GM12878 (cell line): Measurements from ENCODE around the gene PRKCB. TPM values are rescaled to one million over a fixed set of nuclear protein-coding genes. Genes with fewer than 3 reads are reported as not detected.

Experiments
- ATAC-seq: fragments of 200-7000 bp; cut with Tn5 transposase; 3 replicates; pipeline ENCODE4 v1.9.1; 2020; ENCODE audit warnings: mild to moderate bottlenecking, moderate library complexity
- Bru-seq: library from RNA; stranded (reverse); fragments of 400-500 nt; gene quantifications from one replicate; lab custom pipeline; 2021; lab: Mats Ljungman, UMichigan
- BruChase-seq, 2 experiments: library from RNA; stranded (reverse); fragments of 400-500 nt; gene quantifications; one replicate each; lab custom pipeline; 2021; lab: Mats Ljungman, UMichigan
- BruUV-seq: library from RNA; stranded (reverse); fragments of 400-500 nt; replicated peaks from 2 replicates; lab custom pipeline; 2021; lab: Mats Ljungman, UMichigan
- CTCF ChIA-PET: fragments of 300-600 bp; sonication (Branson Sonifier 250); formaldehyde crosslinking; extraction: SDS; loops from one replicate; lab custom pipeline; 2021; ENCODE audit warnings: inconsistent platforms; lab: Yijun Ruan, JAX
- POLR2A ChIA-PET: fragments of 350-600 bp; formaldehyde crosslinking; extraction: SDS; loops from one replicate; lab custom pipeline; 2021; ENCODE audit warnings: inconsistent platforms; lab: Charles Lee
- RAD21 ChIA-PET: fragments of 300-600 bp; sonication (Branson Sonifier 250); formaldehyde crosslinking; loops from one replicate; lab custom pipeline; 2023; ENCODE audit warnings: antibody characterized with exemption; ENCODE audit not compliant: unreplicated experiment; lab: Charles Lee
- SMC1A ChIA-PET: fragments of 300-600 bp; sonication (Branson Sonifier 250); formaldehyde crosslinking; loops from one replicate; lab custom pipeline; 2023; ENCODE audit not compliant: unreplicated experiment, uncharacterized antibody; lab: Charles Lee
- DNase-seq: peaks from one replicate; pipeline ENCODE4 v3.0.0-alpha.2; 2011; ENCODE audit warnings: low read depth, low spot score
- FAIRE-seq: peaks from 3 replicates; lab custom pipeline; 2011; peaks lifted over from hg19 to GRCh38; lab: Jason Lieb, UNC
- H2AFZ ChIP-seq: 2 replicates; pipeline ENCODE4 v1.6.0; 2011; ENCODE audit warnings: low read depth, low read length, control low read depth; ENCODE audit not compliant: control insufficient read depth
- H3K27ac ChIP-seq: 2 replicates; pipeline ENCODE4 v1.5.1; 2011; ENCODE audit warnings: control low read depth; ENCODE audit not compliant: control insufficient read depth, insufficient read depth
- H3K27me3 ChIP-seq, 2 experiments: replicated peaks in 1 of 2; 2 replicates each; pipeline versions ENCODE4 v1.6.0 to v1.6.1; 2011; ENCODE audit warnings: low read length in 1 of 2; ENCODE audit not compliant: control insufficient read depth in 2 of 2, insufficient read depth in 2 of 2
- H3K36me3 ChIP-seq, 2 experiments: 2 replicates each; pipeline ENCODE4 v1.5.1; 2011; ENCODE audit warnings: low read length in 1 of 2; ENCODE audit not compliant: control insufficient read depth in 2 of 2, insufficient read depth in 2 of 2
- H3K4me1 ChIP-seq: 2 replicates; pipeline ENCODE4 v1.6.1; 2011; ENCODE audit warnings: mild to moderate bottlenecking, low read length, moderate library complexity, mixed read lengths; ENCODE audit not compliant: control insufficient read depth, insufficient read depth
- H3K4me2 ChIP-seq: 2 replicates; pipeline ENCODE4 v1.6.0; 2011; ENCODE audit warnings: control low read depth; ENCODE audit not compliant: control insufficient read depth, insufficient read depth
- H3K4me3 ChIP-seq: fragments of 200-600 bp; sonication (generic); 2 replicates; pipeline ENCODE4 v1.5.1; 2016
- H3K79me2 ChIP-seq: 2 replicates; pipeline ENCODE4 v1.6.0; 2011; ENCODE audit warnings: low read length; ENCODE audit not compliant: control insufficient read depth, insufficient read depth
- H3K9ac ChIP-seq: 2 replicates; pipeline ENCODE4 v1.8.0; 2011; ENCODE audit warnings: low read length, control low read depth, mixed read lengths; ENCODE audit not compliant: control insufficient read depth, insufficient read depth
- H3K9me3 ChIP-seq: replicated peaks from 3 replicates; pipeline ENCODE4 v1.5.1; 2011; ENCODE audit warnings: mild to moderate bottlenecking, low read length; ENCODE audit not compliant: control insufficient read depth, insufficient read depth
- H4K20me1 ChIP-seq: 2 replicates; pipeline ENCODE4 v1.6.0; 2011; ENCODE audit not compliant: control insufficient read depth, insufficient read depth
- EGR1 ChIP-seq, 2 experiments: IDR thresholded peaks; 1 replicate in 1 of 2; 2 replicates in 1 of 2; pipeline ENCODE4 v1.6.1; 2011 to 2012; ENCODE audit warnings: low read depth in 2 of 2, low read length in 2 of 2, borderline replicate concordance in 1 of 2, mild to moderate bottlenecking in 1 of 2, moderate library complexity in 1 of 2
- POLR2A ChIP-seq: IDR thresholded peaks from 2 replicates; pipeline ENCODE4 v1.6.1; 2011; ENCODE audit warnings: low read depth, mild to moderate bottlenecking, low read length
- POLR2AphosphoS2 ChIP-seq: IDR thresholded peaks from 2 replicates; pipeline ENCODE4 v1.6.1; 2011; ENCODE audit warnings: low read depth, mild to moderate bottlenecking, low read length, improper control_type of control experiment, moderate library complexity
- POLR2AphosphoS5 ChIP-seq: IDR thresholded peaks from 2 replicates; pipeline ENCODE4 v1.6.1; 2011; ENCODE audit warnings: mild to moderate bottlenecking, low read length, inconsistent platforms
- POU2F2 ChIP-seq: IDR thresholded peaks from 3 replicates; pipeline ENCODE4 v1.6.1; 2011; ENCODE audit warnings: low read depth, mild to moderate bottlenecking, low read length, borderline replicate concordance
- SIN3A ChIP-seq: IDR thresholded peaks from 2 replicates; pipeline ENCODE4 v1.6.1; 2012; ENCODE audit warnings: low read depth, low read length, improper control_type of control experiment
- WRNIP1 ChIP-seq: IDR thresholded peaks from 2 replicates; pipeline ENCODE4 v1.6.1; 2011; ENCODE audit warnings: low read depth, low read length, improper control_type of control experiment, borderline replicate concordance
- ZNF622 ChIP-seq: fragments of 450-650 bp; IDR thresholded peaks from 2 replicates; pipeline ENCODE4 v1.6.1; 2017; ENCODE audit warnings: mild to moderate bottlenecking, inconsistent platforms
- ZSCAN29 ChIP-seq: fragments of 450-650 bp; IDR thresholded peaks from 2 replicates; pipeline ENCODE4 v1.6.1; 2017; ENCODE audit warnings: mild to moderate bottlenecking, moderate library complexity
- WGBS: methylation state at CpG from one replicate; pipeline ENCODE4 v1.1.6; 2016; ENCODE audit warnings: low lambda C conversion rate; ENCODE audit not compliant: insufficient replicate concordance, insufficient coverage; ENCODE audit errors: missing lambda C conversion rate; 5-methylcytosine and 5-hydroxymethylcytosine counted together
- in situ Hi-C: fragments of 300-500 bp; cut with MboI; formaldehyde crosslinking; loops from 9 replicates; pipeline ENCODE4 v1.14.3; 2018; ENCODE audit warnings: mixed read lengths
- intact Hi-C: fragments of 100-400 bp; cut with micrococcal nuclease; formaldehyde crosslinking; loops from one replicate; pipeline ENCODE4 v1.14.2; 2022; ENCODE audit not compliant: unreplicated experiment
- long read RNA-seq, 2 experiments: library from polyadenylated mRNA; unstranded; transcript quantifications; one replicate each; pipeline ENCODE4 v2.0.0, GENCODE V29; 2019 to 2020
- polyA minus RNA-seq, 3 experiments: library from RNA; depleted of rRNA, polyadenylated mRNA; stranded (reverse); fragments of >200 nt; gene quantifications; 2 replicates each; pipeline ENCODE4 v1.2.3, GENCODE V29; 2011
- polyA plus RNA-seq, 11 experiments: library from polyadenylated mRNA; depleted of rRNA in 4 of 11; unstranded in 6 of 11; stranded (reverse) in 5 of 11; fragments of >200 nt; fragmentation: Nextera tagmentation in 4 of 11; fragmentation: Illumina TruSeq in 1 of 11; extraction: Ambion mirVana in 4 of 11; extraction: Trizol in 1 of 11; gene quantifications; 1 replicate in 1 of 11; 2 replicates in 10 of 11; pipeline versions ENCODE4 v1.2.1 to v1.2.3, GENCODE V29; 2011 to 2016; ENCODE audit warnings: inconsistent platforms in 2 of 11, missing spikeins in 2 of 11, low read depth in 1 of 11
- total RNA-seq, 4 experiments: library from RNA; depleted of rRNA in 3 of 4; stranded (reverse); fragments of >200 nt in 3 of 4; fragmentation: Illumina TruSeq in 1 of 4; extraction: Trizol in 1 of 4; gene quantifications; 2 replicates each; pipeline versions ENCODE4 v1.2.1 to v1.2.3, GENCODE V29; 2013 to 2021
- TF ChIP-seq, protein P1 (sequence below): IDR thresholded peaks from 2 replicates; pipeline ENCODE4 v1.6.1; 2012; ENCODE audit warnings: low read depth, low read length, improper control_type of control experiment
- TF ChIP-seq, protein P2 (sequence below): fragments of 450-650 bp; IDR thresholded peaks from 2 replicates; pipeline ENCODE4 v1.6.1; 2017; ENCODE audit warnings: mild to moderate bottlenecking, low read depth, inconsistent platforms; ENCODE audit not compliant: poor library complexity, severe bottlenecking
- TF ChIP-seq, protein P3 (sequence below): IDR thresholded peaks from 2 replicates; pipeline ENCODE4 v1.6.1; 2011; ENCODE audit warnings: mild to moderate bottlenecking, low read depth, low read length, moderate library complexity; ENCODE audit not compliant: insufficient replicate concordance

The PRKCB gene
- total RNA-seq (2013; cell fraction: nucleolus; rRNA removed), result 650 and 657 TPM in 2 replicates
- total RNA-seq (2014; rRNA removed), result 106 and 118 TPM in 2 replicates
- total RNA-seq (2014; rRNA removed; fragmentation: Illumina TruSeq; extraction: Trizol), result 117 and 119 TPM in 2 replicates
- total RNA-seq (2021), result 148 and 158 TPM in 2 replicates
- 86.6 TPM for polyA plus RNA-seq (2011; ENCODE audit: low read depth)
- polyA plus RNA-seq (2011; rRNA removed), result 134 and 135 TPM in 2 replicates
- 105 and 107 TPM in 2 replicates for polyA plus RNA-seq (2011; cell fraction: cytosol; rRNA removed)
- 96.5 and 127 TPM in 2 replicates for polyA plus RNA-seq (2011; cell fraction: nucleus; rRNA removed)
- polyA plus RNA-seq (2012), result 126 and 129 TPM in 2 replicates
- 121 and 128 TPM in 2 replicates for polyA plus RNA-seq (2014; fragmentation: Illumina TruSeq; extraction: Trizol)
- polyA plus RNA-seq (2014; fragmentation: Nextera tagmentation; extraction: Ambion mirVana), result 10 to 100 TPM; 42.4 to 60.2 TPM
- polyA plus RNA-seq (2014; rRNA removed), result 85.3 and 88.3 TPM in 2 replicates
- polyA plus RNA-seq (2016; fragmentation: Nextera tagmentation; extraction: Ambion mirVana), result 10 to 100 TPM; 21.4 to 22.3 TPM
- polyA minus RNA-seq (2011; rRNA and poly(A)+ RNA removed), result 463 and 485 TPM in 2 replicates
- polyA minus RNA-seq (2011; cell fraction: cytosol; rRNA and poly(A)+ RNA removed), result 91.7 and 117 TPM in 2 replicates
- 99.0 and 165 TPM in 2 replicates for polyA minus RNA-seq (2011; cell fraction: nucleus; rRNA and poly(A)+ RNA removed)
- percentile 92 among the genes with signal in this experiment for Bru-seq, nascent RNA
- percentile 95 among the genes with signal in this experiment for BruChase-seq, experiment 1, labeled RNA remaining after a 6-hour chase
- BruChase-seq, experiment 2, labeled RNA remaining after a 2-hour chase, result percentile 91 among the genes with signal in this experiment
- long read RNA-seq, experiment 1, full-length matches to known transcripts, result 2 of 21 reads
- long read RNA-seq, experiment 1, partial matches to known transcripts, result 8 of 21 reads
- long read RNA-seq, experiment 1, other reads (novel, unspliced or antisense), result 11 of 21 reads
- long read RNA-seq, experiment 2, full-length matches to known transcripts, result 87 of 292 reads
- long read RNA-seq, experiment 2, partial matches to known transcripts, result 141 of 292 reads
- long read RNA-seq, experiment 2, other reads (novel, unspliced or antisense), result 64 of 292 reads

DNA sequence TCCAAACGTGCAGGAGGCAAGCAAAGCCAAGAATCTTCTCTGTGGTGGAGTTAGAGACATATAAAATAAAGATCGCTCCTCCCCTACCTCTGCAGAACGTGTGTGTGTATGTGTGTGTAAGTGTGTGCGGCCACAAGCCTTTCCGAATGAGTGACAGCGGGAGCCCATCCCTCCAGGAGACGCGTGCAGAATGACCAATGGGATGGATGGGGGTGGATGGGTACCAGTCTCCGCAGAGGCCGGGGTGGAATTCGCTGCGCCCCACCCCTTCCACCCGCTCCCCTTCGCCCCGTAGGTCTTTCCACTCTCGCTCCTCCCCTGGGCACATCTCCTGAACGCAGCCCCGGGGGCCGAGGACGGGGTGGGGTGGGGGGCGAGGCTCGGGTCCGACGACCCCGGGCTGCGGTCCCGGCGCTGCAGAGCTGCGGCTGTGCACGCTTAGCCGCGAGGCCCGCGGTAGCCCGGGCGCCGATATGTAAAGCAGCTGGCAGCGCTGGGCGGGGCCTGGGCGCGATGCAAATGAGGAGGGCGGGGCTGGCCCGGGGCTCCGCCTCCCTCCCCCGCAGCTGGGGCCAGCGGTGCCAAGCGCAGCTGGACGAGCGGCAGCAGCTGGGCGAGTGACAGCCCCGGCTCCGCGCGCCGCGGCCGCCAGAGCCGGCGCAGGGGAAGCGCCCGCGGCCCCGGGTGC lies at the start of gene PRKCB:
PRKCB (plus strand) TSS at position 594 of the 688 bp plus-strand sequence.
- peaks cover 2% of the 10 kb centered on the region; the same call in 1 of the 3 replicates for H3K9me3 ChIP-seq
- ChIA-PET SMC1A (interaction anchor here (0.5 to 0.9 kb wide), 6 partner anchors 8 to 175 kb away, joined by 3 to 5 read pairs (median 3); no protein-coding TSS in a partner anchor), POLR2A (interaction anchor here (0.7 to 1.6 kb wide), 5 partner anchors 14 to 174 kb away, joined by 3 to 9 read pairs (median 4); no protein-coding TSS in a partner anchor), RAD21 (interaction anchor here (0.9 to 2.3 kb wide), 8 partner anchors 24 to 178 kb away, joined by 3 to 11 read pairs (median 5); no protein-coding TSS in a partner anchor), CTCF (interaction anchor here (0.6 to 3.6 kb wide), 2 partner anchors 31 to 175 kb away, joined by 5 to 21 read pairs; no protein-coding TSS in a partner anchor)
- in situ Hi-C loops, result no loop called here
- peak within 1 kb of the TSS; percentile 97 for H3K4me3 ChIP-seq
- H3K9ac ChIP-seq, result peak within 1 kb of the TSS; percentile 90
- peaks cover 13% of the 10 kb centered on the region for H3K4me1 ChIP-seq
- H3K27ac ChIP-seq, result peak within 1 kb of the TSS; percentile 83
- no peaks in the 10 kb centered on the region for H4K20me1 ChIP-seq
- H2AFZ ChIP-seq, result peak within 1 kb of the TSS; percentile 55
- FAIRE-seq (peak; percentile 31), ATAC-seq (peak; percentile 74), DNase-seq (no peak)
- intact Hi-C loops, result loop anchor here (2.0 to 5.0 kb wide), 2 partner anchors 33 to 188 kb away; no protein-coding TSS in a partner anchor
- H3K4me2 ChIP-seq, result peak within 1 kb of the TSS; percentile 89
- 3% methylated on average over 41 of the region's 63 CpGs for WGBS
- H3K36me3 ChIP-seq, result peaks cover 0 to 5% of the 10 kb centered on the region in 2 experiments; a peak in 2 of 4 replicates
- peaks cover 46% of the 10 kb centered on the region for H3K79me2 ChIP-seq
- H3K27me3 ChIP-seq, result no peaks in the 10 kb centered on the region
- BruUV-seq, result no TSS peak
- 0 out of 2 replicates have a peak, but pooled peaks have one; percentile 81 for TF ChIP-seq SIN3A
- peak; percentile 74; the same call in 1 of the 2 replicates for TF ChIP-seq POLR2A
- TF ChIP-seq POLR2AphosphoS5, result peak; percentile 54; the same call in 1 of the 2 replicates
- TF ChIP-seq EGR1 (IDR thresholded peaks at IDR 0.05; ENCODE audit: borderline replicate concordance in 1 of 2, low read depth in 2 of 2, low read length in 2 of 2), result peak in 1 of 2 experiments; percentile 98; a peak in 2 of 3 replicates
- TF ChIP-seq, protein P1, sequence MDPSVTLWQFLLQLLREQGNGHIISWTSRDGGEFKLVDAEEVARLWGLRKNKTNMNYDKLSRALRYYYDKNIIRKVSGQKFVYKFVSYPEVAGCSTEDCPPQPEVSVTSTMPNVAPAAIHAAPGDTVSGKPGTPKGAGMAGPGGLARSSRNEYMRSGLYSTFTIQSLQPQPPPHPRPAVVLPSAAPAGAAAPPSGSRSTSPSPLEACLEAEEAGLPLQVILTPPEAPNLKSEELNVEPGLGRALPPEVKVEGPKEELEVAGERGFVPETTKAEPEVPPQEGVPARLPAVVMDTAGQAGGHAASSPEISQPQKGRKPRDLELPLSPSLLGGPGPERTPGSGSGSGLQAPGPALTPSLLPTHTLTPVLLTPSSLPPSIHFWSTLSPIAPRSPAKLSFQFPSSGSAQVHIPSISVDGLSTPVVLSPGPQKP, result no peak
- TF ChIP-seq ZNF622, result no peak
- TF ChIP-seq, protein P2, sequence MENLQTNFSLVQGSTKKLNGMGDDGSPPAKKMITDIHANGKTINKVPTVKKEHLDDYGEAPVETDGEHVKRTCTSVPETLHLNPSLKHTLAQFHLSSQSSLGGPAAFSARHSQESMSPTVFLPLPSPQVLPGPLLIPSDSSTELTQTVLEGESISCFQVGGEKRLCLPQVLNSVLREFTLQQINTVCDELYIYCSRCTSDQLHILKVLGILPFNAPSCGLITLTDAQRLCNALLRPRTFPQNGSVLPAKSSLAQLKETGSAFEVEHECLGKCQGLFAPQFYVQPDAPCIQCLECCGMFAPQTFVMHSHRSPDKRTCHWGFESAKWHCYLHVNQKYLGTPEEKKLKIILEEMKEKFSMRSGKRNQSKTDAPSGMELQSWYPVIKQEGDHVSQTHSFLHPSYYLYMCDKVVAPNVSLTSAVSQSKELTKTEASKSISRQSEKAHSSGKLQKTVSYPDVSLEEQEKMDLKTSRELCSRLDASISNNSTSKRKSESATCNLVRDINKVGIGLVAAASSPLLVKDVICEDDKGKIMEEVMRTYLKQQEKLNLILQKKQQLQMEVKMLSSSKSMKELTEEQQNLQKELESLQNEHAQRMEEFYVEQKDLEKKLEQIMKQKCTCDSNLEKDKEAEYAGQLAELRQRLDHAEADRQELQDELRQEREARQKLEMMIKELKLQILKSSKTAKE, result no peak
- TF ChIP-seq, protein P3, sequence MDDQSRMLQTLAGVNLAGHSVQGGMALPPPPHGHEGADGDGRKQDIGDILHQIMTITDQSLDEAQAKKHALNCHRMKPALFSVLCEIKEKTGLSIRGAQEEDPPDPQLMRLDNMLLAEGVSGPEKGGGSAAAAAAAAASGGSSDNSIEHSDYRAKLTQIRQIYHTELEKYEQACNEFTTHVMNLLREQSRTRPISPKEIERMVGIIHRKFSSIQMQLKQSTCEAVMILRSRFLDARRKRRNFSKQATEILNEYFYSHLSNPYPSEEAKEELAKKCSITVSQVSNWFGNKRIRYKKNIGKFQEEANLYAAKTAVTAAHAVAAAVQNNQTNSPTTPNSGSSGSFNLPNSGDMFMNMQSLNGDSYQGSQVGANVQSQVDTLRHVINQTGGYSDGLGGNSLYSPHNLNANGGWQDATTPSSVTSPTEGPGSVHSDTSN, result peak; percentile 79
- TF ChIP-seq POLR2AphosphoS2, result no peak
- no peak for TF ChIP-seq WRNIP1
- TF ChIP-seq POU2F2, result peak; percentile 71; the same call in 2 of the 3 replicates
- TF ChIP-seq ZSCAN29, result no peak
